ENCODE data around the gene OGN. TPM values are rescaled to one million over a fixed set of nuclear protein-coding genes. Genes with fewer than 3 reads are reported as not detected.

Gene OGN
- total RNA-seq, 1 experiment from 2014 or later, result not detected

Other genes with a start within 250 kb of the OGN start
- 128 and 148 TPM in 2 replicates for gene IARS1, start 110.9 kb downstream of the OGN start, total RNA-seq (2014; rRNA removed)
- 21.0 and 22.5 TPM in 2 replicates for gene NOL8, start 79.2 kb downstream of the OGN start, total RNA-seq (2014; rRNA removed)
- 2.7 and 8.3 TPM in 2 replicates for gene CENPP, start 78.6 kb downstream of the OGN start, total RNA-seq (2014; rRNA removed)
- not detected in 2 replicates for gene OMD, start 19.9 kb upstream of the OGN start, total RNA-seq (2014; rRNA removed)
- gene ASPN, start 77.9 kb upstream of the OGN start, total RNA-seq (2014; rRNA removed), result not detected in 2 replicates
- 0.29 TPM in 1 of 2 replicates, not detected in the other for gene ECM2, start 131.4 kb upstream of the OGN start, total RNA-seq (2014; rRNA removed)

Measured in PC-3 (cell line).